SH-SY5Y (cell line): Measurements from ENCODE around the gene LTBP3.

Source experiments
- GATA2 ChIP-seq: IDR thresholded peaks from 2 replicates; pipeline ENCODE4 v1.6.1; 2011; ENCODE audit warnings: mild to moderate bottlenecking, low read depth, low read length
- GATA3 ChIP-seq: IDR thresholded peaks from 2 replicates; pipeline ENCODE4 v1.6.1; 2011; ENCODE audit warnings: low read depth, mild to moderate bottlenecking, low read length, moderate library complexity

DNA sequence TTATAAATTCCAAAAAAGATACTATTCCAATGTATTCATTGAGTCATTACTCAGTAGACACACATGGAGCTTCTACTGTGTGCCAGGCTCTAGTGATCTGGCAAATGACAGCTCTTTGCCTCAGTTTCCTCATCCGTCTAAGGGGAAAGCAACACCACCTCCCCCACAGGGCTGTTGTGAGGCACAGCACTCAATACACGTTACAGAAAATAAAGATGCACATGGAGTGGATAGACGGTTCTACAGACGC lies 65.8 kb downstream of the LTBP3 start:
- no peak for TF ChIP-seq GATA2
- TF ChIP-seq GATA3: no peak
